HG02884 (cell line): ENCODE data around the gene NEB.
A peak's percentile ranks its signal among the peaks of the same experiment; 100 is the strongest.
"Not testable (repeated sequence)": the region's sequence is repeated elsewhere in the genome, so short reads cannot be mapped to it uniquely, and the experiment has no call there.

Experiments
- ATAC-seq: cut with Tn5 transposase; IDR thresholded peaks from one replicate; pipeline ENCODE4 v1.9.1; 2021; ENCODE audit warnings: mild to moderate bottlenecking, moderate library complexity; ENCODE audit not compliant: unreplicated experiment

The NEB gene

GRCh38 chr2:151707857-151708256 is 26.4 kb downstream of the NEB start:
- no peak for ATAC-seq

DNA sequence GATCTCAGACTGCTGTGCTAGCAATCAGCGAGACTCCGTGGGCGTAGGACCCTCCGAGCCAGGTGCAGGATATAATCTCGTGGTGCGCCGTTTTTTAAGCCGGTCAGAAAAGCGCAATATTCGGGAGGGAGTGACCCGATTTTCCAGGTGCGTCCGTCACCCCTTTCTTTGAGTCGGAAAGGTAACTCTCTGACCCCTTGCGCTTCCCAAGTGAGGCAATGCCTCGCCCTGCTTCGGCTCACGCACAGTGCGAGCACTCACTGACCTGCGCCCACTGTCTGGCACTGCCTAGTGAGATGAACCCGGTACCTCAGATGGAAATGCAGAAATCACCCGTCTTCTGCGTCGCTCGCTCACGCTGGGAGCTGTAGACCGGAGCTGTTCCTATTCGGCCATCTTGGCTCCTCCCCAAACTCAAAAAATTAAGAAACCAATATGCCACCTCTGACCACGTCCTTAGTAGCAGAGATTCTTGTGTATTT is 29.8 kb downstream of the NEB start:
- ATAC-seq, result not testable (repeated sequence)

DNA sequence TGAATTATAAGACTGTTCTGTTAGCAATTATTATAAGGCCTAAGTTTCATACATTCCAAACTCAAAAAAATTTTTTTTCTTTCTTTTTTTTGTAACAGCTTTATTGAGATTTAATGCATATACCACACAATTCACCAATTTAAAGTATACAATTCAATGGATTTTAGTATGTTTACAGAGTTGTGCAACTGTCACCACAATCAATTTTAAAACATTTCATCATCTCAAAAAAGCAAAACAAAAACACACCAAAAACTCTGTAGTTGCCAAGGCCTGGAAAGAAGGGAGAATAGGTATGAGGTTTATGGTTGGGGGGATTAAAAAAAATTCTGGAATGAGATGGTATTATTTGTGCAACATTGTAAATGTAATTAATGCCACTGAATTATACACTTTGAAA is 36.1 kb downstream of the NEB start:
- ATAC-seq, result not testable (repeated sequence)

DNA sequence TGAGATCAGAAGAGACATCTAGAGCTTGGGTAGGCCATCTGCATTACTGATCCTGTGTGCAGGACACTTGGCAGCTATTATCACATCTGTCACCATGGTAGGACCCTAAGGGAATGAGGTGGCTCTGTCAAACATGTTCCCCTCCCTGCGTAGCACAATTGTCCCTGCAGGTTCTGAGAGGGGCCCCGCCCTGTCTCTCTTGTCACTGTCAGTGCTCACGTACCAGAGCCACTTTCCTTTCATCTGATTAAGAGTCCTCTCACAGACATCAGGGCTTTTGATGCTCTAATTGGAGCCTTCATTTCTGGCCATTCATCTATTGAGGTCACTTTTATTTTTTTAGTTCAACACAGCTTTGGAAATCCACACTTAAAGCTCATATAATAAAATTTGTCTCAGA is 38.5 kb downstream of the NEB start:
- no peak for ATAC-seq

DNA sequence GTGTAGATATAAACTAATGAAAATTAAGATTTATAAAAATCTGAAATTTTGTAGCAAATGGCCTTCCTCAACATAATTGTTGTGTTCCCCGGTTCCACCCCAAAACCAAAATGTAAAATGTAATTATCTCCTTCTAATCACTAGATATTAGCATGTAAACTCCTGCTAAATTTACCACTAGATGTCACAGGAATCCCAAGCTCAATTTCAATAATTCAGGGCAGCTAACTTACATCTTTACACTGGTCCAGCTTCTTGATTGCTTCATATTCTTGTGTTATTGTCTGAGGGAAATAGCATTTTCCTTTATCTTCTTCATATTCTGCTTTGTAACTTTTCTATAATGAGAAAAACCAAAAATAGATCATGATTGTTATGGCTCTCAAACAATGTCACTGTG is 42.6 kb downstream of the NEB start:
- ATAC-seq, result no peak

- no peak for ATAC-seq
Measured at GRCh38 chr2:151688719-151689118, 45.6 kb downstream of the NEB start.

DNA sequence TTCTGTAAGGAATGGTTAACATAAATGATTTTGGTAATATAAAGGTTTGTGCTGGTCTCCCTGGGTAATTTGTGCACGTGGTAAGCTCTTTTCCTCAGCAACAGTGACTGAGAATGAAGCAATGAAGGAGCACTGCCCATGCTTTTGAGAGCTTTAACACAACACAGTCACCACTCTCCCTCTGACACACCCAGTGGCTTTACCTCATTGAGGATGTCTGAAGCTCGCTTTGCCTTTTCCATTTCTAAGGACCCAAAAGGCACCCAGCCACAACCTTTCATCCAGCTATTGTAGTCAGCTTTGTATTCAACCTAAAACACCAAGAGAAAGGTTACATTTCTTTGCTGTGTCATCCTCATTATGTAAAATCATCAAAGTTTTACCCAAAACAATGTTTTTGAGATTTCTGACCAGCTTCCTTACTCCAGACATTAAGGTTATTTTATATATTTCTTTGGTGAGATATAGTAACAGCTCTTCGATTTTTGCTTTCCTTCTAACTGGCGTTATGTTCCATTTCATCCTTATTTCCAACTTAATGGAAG is 51.7 kb downstream of the NEB start:
- no peak for ATAC-seq

DNA sequence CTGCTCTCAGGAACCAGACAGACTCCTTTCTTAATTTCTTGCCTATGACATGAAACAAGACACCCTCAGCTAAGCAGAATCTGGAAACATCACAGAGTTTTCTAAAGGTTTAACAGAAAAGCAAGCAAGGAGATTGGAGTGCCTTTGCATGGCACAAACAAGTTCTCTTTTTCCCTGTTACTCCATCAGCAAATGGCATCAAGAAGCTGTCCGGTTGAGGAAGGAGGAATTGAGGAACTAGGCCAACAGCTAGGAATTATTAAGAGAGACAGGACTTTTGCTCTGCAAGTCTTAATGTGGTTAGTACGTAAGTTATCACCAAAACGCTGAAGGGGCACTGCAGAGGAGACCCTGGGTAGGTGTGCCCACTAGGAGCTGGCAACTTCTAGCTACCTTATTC is 53.2 kb downstream of the NEB start:
- no peak for ATAC-seq

DNA sequence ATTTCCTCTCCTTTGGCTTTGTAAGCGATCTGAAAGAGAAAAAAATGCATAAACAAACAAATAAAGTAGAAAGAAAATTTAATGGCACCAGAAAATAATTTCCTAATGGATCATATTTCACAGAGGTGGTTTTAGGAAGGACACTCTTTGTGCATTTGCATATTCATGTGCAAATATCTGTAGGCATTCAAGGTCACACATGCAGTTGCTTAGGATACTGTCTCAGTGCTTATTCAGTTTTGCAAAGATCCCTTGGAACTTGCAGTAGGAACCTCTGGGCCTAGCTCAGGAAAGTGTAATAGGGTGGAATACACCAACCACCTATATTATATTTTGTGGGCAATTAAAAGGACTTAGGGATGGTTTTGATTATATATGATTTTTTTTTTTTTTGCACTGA is 54.3 kb downstream of the NEB start:
- ATAC-seq, result no peak

DNA sequence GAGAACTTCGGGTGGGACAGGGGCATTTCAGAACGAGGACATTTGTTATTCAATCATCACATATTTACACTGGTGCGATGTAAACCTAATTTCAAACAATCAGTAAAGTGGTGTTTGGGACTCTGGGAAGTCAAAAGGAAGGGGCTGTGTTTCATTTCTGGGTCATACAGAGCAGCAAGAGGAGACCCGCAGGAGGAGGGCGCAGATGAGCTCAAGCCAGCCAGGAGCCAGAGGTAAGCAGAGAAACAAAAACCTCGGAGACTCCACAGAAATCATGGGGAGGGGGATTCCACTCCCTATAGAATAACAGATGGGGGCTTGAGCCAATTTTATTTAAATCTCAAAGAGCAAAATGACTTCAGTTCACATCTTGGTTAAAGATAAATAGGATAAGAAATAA is 55.4 kb downstream of the NEB start:
- no peak for ATAC-seq

GRCh38 chr2:151673016-151673415 is 61.3 kb downstream of the NEB start:
- no peak for ATAC-seq

DNA sequence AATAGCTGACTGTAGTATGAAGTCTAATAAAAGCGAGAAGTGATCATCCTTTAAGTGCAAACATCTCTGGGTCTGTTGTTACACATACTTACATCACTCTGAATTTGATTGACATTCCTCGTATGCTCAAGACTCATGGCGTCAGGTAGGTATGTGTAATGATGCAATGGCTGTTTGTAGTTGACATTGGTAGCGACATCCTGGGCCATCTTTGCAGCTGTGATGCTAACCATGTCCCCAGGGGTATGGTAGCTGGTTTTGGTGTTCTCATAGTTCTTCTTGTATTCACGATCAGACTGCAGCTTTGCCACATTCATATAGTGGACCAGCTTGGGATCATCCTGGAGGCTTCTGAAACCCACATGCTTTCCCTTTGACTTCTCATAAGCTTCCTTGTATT is 62.0 kb downstream of the NEB start:
- ATAC-seq, result no peak

GRCh38 chr2:151670846-151671597 is 63.3 kb downstream of the NEB start:
- no peak for ATAC-seq

DNA sequence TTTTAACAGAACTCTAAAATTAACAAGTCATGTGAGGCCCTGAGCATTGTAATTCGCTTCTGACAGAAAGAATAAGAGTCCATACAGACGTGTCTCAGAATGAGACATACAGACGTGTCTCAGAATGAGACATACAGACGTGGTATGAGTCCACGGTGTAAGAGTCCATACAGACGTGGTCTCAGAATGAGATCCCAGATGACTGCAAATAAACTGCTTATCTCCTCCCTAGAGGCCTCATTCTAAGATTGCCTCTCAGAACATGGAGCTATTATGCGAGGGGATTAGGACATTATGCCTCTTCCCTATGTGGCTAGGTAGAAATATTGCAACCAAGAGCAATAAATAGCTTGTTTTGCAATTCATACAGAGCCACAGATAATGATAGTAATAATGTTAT is 63.9 kb downstream of the NEB start:
- peak; percentile 89 for ATAC-seq

- ATAC-seq, result no peak
Measured at GRCh38 chr2:151669585-151670081, 64.6 kb downstream of the NEB start.

- ATAC-seq, result no peak
Measured at GRCh38 chr2:151668737-151669136, 65.5 kb downstream of the NEB start.

DNA sequence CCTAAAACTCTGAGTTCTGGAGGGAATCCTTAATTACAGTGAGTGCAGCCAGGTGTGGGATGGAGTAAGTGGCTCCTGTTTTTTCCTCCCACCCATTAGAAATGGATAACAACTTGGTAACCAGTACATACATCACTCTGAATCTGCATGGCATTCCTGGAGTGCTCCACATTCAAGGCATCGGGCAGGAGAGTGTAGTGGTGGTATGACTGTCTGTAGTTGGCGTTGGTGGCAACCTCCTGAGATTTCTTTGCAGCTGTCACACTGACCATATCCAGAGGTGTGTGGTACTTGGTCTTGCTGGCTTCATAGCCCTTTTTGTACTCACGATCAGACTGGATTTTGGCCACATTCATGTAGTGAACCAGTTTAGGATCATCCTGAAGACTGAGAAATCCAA is 68.3 kb downstream of the NEB start:
- no peak for ATAC-seq

- no peak for ATAC-seq
Measured at GRCh38 chr2:151664520-151664919, 69.8 kb downstream of the NEB start.

GRCh38 chr2:151661625-151662024 is 72.7 kb downstream of the NEB start:
- ATAC-seq, result no peak

GRCh38 chr2:151658081-151658480 is 76.2 kb downstream of the NEB start:
- no peak for ATAC-seq

- ATAC-seq, result no peak
Measured at GRCh38 chr2:151657667-151658076, 76.6 kb downstream of the NEB start.

GRCh38 chr2:151655663-151656398 is 78.4 kb downstream of the NEB start:
- no peak for ATAC-seq
